H9 (cell line): ENCODE results near the gene NHS. TPM values are rescaled to one million over a fixed set of nuclear protein-coding genes. Genes with fewer than 3 reads are reported as not detected.

Source experiments
- DNase-seq: peaks from one replicate; pipeline ENCODE4 v3.0.0-alpha.2; 2017
- H2AFZ ChIP-seq: one replicate; pipeline ENCODE4 v1.6.1; 2013; ENCODE audit warnings: mild to moderate bottlenecking, low read length, control low read depth, moderate library complexity
- H2AK5ac ChIP-seq: 2 replicates; pipeline ENCODE4 v1.6.1; 2013; ENCODE audit warnings: low read length, control low read depth, mixed read lengths; ENCODE audit not compliant: insufficient read length
- H2BK120ac ChIP-seq: one replicate; pipeline ENCODE4 v1.6.1; 2013; ENCODE audit warnings: low read depth, mild to moderate bottlenecking, low read length, control low read depth, inconsistent platforms; ENCODE audit not compliant: poor library complexity, severe bottlenecking
- H2BK12ac ChIP-seq: 2 replicates; pipeline ENCODE4 v1.6.1; 2013; ENCODE audit warnings: low read length, control low read depth, mixed read lengths, low read depth; ENCODE audit not compliant: insufficient read length
- H2BK15ac ChIP-seq: 2 replicates; pipeline ENCODE4 v1.6.1; 2013; ENCODE audit warnings: low read depth, low read length, control low read depth
- H2BK20ac ChIP-seq: one replicate; pipeline ENCODE4 v1.6.1; 2013; ENCODE audit warnings: low read depth, mild to moderate bottlenecking, low read length, control low read depth, inconsistent platforms; ENCODE audit not compliant: poor library complexity, severe bottlenecking
- H2BK5ac ChIP-seq: 2 replicates; pipeline ENCODE4 v1.6.1; 2013; ENCODE audit warnings: low read length, control low read depth, mixed read lengths; ENCODE audit not compliant: insufficient read length
- H3K14ac ChIP-seq: 2 replicates; pipeline ENCODE4 v1.6.1; 2013; ENCODE audit warnings: low read length, control low read depth; ENCODE audit not compliant: insufficient read depth
- H3K18ac ChIP-seq: 2 replicates; pipeline ENCODE4 v1.6.1; 2013; ENCODE audit warnings: low read depth, mild to moderate bottlenecking, mixed read lengths, low read length, control low read depth; ENCODE audit not compliant: insufficient read length
- H3K23ac ChIP-seq: 2 replicates; pipeline ENCODE4 v1.6.1; 2013; ENCODE audit warnings: low read length, control low read depth, mixed read lengths, low read depth; ENCODE audit not compliant: insufficient read length
- H3K23me2 ChIP-seq: 2 replicates; pipeline ENCODE4 v1.6.1; 2013; ENCODE audit warnings: low read depth, mild to moderate bottlenecking, mixed read lengths, low read length, control low read depth; ENCODE audit not compliant: insufficient read length, poor library complexity, severe bottlenecking
- H3K27ac ChIP-seq: 2 replicates; pipeline ENCODE4 v1.5.1; 2013; ENCODE audit warnings: low read length, control low read depth, mixed read lengths, low read depth; ENCODE audit not compliant: insufficient read length
- H3K27me3 ChIP-seq: 2 replicates; pipeline ENCODE4 v1.6.1; 2013; ENCODE audit warnings: low read length, control low read depth, inconsistent platforms; ENCODE audit not compliant: insufficient read depth
- H3K4ac ChIP-seq: 2 replicates; pipeline ENCODE4 v1.6.1; 2013; ENCODE audit warnings: low read depth, mild to moderate bottlenecking, control low read depth, inconsistent platforms, low read length, moderate library complexity
- H3K4me1 ChIP-seq: 2 replicates; pipeline ENCODE4 v1.6.1; 2013; ENCODE audit warnings: low read length, control low read depth, inconsistent platforms; ENCODE audit not compliant: insufficient read depth
- H3K4me2 ChIP-seq: 2 replicates; pipeline ENCODE4 v1.6.1; 2013; ENCODE audit warnings: low read length, control low read depth, mixed read lengths; ENCODE audit not compliant: insufficient read length, insufficient read depth
- H3K56ac ChIP-seq: 2 replicates; pipeline ENCODE4 v1.6.1; 2013; ENCODE audit warnings: low read depth, mild to moderate bottlenecking, mixed read lengths, low read length, control low read depth; ENCODE audit not compliant: insufficient read length
- H3K79me1 ChIP-seq: 2 replicates; pipeline ENCODE4 v1.6.1; 2013; ENCODE audit warnings: low read depth, mild to moderate bottlenecking, moderate library complexity, low read length, control low read depth, inconsistent platforms; ENCODE audit not compliant: insufficient read depth, poor library complexity, severe bottlenecking
- H3K79me2 ChIP-seq: 2 replicates; pipeline ENCODE4 v1.6.1; 2013; ENCODE audit warnings: low read length, control low read depth, inconsistent platforms; ENCODE audit not compliant: insufficient read depth
- H3K9ac ChIP-seq: 2 replicates; pipeline ENCODE4 v1.6.1; 2013; ENCODE audit warnings: low read length, control low read depth, mixed read lengths; ENCODE audit not compliant: insufficient read length; ENCODE audit errors: extremely low read depth
- H3K9me3 ChIP-seq: one replicate; pipeline ENCODE4 v1.6.1; 2013; ENCODE audit warnings: low read depth, low read length, inconsistent platforms; ENCODE audit not compliant: control insufficient read depth
- H3T11ph ChIP-seq: one replicate; pipeline ENCODE4 v1.6.1; 2013; ENCODE audit warnings: mild to moderate bottlenecking, low read length, control low read depth, inconsistent platforms
- H4K20me1 ChIP-seq: one replicate; pipeline ENCODE4 v1.6.1; 2013; ENCODE audit not compliant: control insufficient read depth, insufficient read length, insufficient read depth
- H4K5ac ChIP-seq: 2 replicates; pipeline ENCODE4 v1.6.1; 2013; ENCODE audit warnings: low read depth, mild to moderate bottlenecking, mixed read lengths, low read length, control low read depth; ENCODE audit not compliant: insufficient read length
- H4K8ac ChIP-seq: replicated peaks from 2 replicates; pipeline ENCODE4 v1.6.1; 2013; ENCODE audit warnings: low read length, control low read depth, mixed read lengths, low read depth; ENCODE audit not compliant: insufficient read length
- H4K91ac ChIP-seq: 2 replicates; pipeline ENCODE4 v1.6.1; 2013; ENCODE audit warnings: low read depth, mild to moderate bottlenecking, moderate library complexity, mixed read lengths, low read length, control low read depth; ENCODE audit not compliant: insufficient read length
- H3K27ac Mint-ChIP-seq, 3 experiments: 2 replicates in 2 of 3; 3 replicates in 1 of 3; pipeline ENCODE4 v1.8.0; 2020 to 2021; ENCODE audit warnings: mixed read lengths in 3 of 3, mild to moderate bottlenecking in 1 of 3, moderate library complexity in 1 of 3
- H3K27me3 Mint-ChIP-seq: 2 replicates; pipeline ENCODE4 v1.8.0; 2021; ENCODE audit warnings: low read depth, mild to moderate bottlenecking, moderate library complexity, mixed read lengths
- H3K36me3 Mint-ChIP-seq, 3 experiments: 2 replicates in 2 of 3; 3 replicates in 1 of 3; pipeline ENCODE4 v1.8.0; 2020 to 2021; ENCODE audit warnings: low read depth in 3 of 3, mixed read lengths in 3 of 3; ENCODE audit not compliant: insufficient read depth in 1 of 3
- H3K4me1 Mint-ChIP-seq, 2 experiments: 2 replicates each; pipeline ENCODE4 v1.8.0; 2020; ENCODE audit warnings: mixed read lengths in 2 of 2
- H3K4me3 Mint-ChIP-seq, 2 experiments: 2 replicates in 1 of 2; 3 replicates in 1 of 2; pipeline ENCODE4 v1.8.0; 2020 to 2021; ENCODE audit warnings: mild to moderate bottlenecking in 2 of 2, mixed read lengths in 2 of 2, moderate library complexity in 1 of 2
- H3K9me3 Mint-ChIP-seq, 2 experiments: 2 replicates in 1 of 2; 3 replicates in 1 of 2; pipeline ENCODE4 v1.8.0; 2020; ENCODE audit warnings: mild to moderate bottlenecking in 2 of 2, mixed read lengths in 2 of 2, moderate library complexity in 1 of 2
- WGBS: extraction: QIAGEN DNeasy Blood & Tissue Kit; methylation state at CpG from one replicate; pipeline ENCODE4 v1.1.7; 2013; ENCODE audit warnings: missing lambda C conversion rate, low lambda C conversion rate, mixed read lengths; ENCODE audit not compliant: insufficient read length; ENCODE audit errors: extremely low coverage; 5-methylcytosine and 5-hydroxymethylcytosine counted together
- total RNA-seq: library from RNA; stranded (reverse); gene quantifications from 2 replicates; pipeline ENCODE4 v1.2.1, GENCODE V29; 2021
- TF ChIP-seq, protein P1 (sequence below): fragments of 200-600 bp; sonication (generic); conservative IDR thresholded peaks from 3 replicates; pipeline ENCODE4 v1.8.0; 2021; ENCODE audit warnings: antibody characterized with exemption, mild to moderate bottlenecking

NHS gene
- total RNA-seq, 1 experiment from 2014 or later, result 8.7 TPM

DNA sequence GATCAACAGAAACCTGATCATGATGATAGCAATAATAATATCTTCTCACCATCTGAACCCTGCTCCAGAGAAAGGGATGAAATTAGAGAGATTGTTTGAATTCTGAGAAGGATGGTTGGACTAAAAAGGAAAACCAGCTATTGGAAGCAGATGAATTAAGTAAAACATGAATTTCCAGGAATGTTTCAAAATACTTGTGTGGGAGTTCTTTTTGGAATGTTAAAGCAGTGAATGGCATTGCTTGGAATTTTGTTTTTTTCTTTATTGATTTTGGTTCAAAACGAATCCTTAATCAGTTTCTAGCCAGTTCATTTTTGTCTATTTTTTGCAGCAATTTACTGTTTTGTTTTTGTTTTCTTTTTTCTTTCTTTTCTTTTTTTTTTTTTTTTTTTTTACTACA is 150.3 kb downstream of the NHS start:
- Histone ChIP-seq H2BK15ac (no peak overlapping the region), H3K79me2 (no peaks in the 10 kb centered on the region), H3K79me1 (no peaks in the 10 kb centered on the region), H2BK12ac (no peak overlapping the region), H4K8ac (no peak overlapping the region), H3K23ac (no peak overlapping the region), H3K27me3 (no peaks in the 10 kb centered on the region), H3K9me3 (no peaks in the 10 kb centered on the region), H3K27ac (no peak overlapping the region), H3T11ph (no peak overlapping the region), H4K5ac (no peak overlapping the region), H4K20me1 (no peaks in the 10 kb centered on the region), H2BK5ac (no peak overlapping the region), H3K56ac (no peak overlapping the region), H2BK120ac (no peak overlapping the region), H4K91ac (no peak overlapping the region), H3K4ac (no peak overlapping the region), H3K4me2 (no peak overlapping the region), H3K4me1 (peaks cover 5% of the 10 kb centered on the region; the same call in 1 of the 2 replicates), H3K18ac (no peak overlapping the region), H2AFZ (no peak overlapping the region), H2AK5ac (no peak overlapping the region), H3K14ac (no peak overlapping the region), H3K9ac (no peak overlapping the region), H2BK20ac (no peak overlapping the region), H3K23me2 (no peaks in the 10 kb centered on the region)
- Mint-ChIP-seq H3K27ac (no peak overlapping the region), H3K36me3 (no peaks in the 10 kb centered on the region), H3K4me1 (peaks cover 55 to 64% of the 10 kb centered on the region in 2 experiments), H3K9me3 (no peaks in the 10 kb centered on the region), H3K4me3 (no peak overlapping the region), H3K27me3 (peaks cover 6% of the 10 kb centered on the region)
- no peak for DNase-seq
- TF ChIP-seq, protein P1, sequence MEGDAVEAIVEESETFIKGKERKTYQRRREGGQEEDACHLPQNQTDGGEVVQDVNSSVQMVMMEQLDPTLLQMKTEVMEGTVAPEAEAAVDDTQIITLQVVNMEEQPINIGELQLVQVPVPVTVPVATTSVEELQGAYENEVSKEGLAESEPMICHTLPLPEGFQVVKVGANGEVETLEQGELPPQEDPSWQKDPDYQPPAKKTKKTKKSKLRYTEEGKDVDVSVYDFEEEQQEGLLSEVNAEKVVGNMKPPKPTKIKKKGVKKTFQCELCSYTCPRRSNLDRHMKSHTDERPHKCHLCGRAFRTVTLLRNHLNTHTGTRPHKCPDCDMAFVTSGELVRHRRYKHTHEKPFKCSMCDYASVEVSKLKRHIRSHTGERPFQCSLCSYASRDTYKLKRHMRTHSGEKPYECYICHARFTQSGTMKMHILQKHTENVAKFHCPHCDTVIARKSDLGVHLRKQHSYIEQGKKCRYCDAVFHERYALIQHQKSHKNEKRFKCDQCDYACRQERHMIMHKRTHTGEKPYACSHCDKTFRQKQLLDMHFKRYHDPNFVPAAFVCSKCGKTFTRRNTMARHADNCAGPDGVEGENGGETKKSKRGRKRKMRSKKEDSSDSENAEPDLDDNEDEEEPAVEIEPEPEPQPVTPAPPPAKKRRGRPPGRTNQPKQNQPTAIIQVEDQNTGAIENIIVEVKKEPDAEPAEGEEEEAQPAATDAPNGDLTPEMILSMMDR, result no peak
- no CpG with 5 or more reads among the region's 1 CpG for WGBS
